SK-N-SH (cell line): ENCODE data around the gene CACNA1H. TPM values are rescaled to one million over a fixed set of nuclear protein-coding genes. Genes with fewer than 3 reads are reported as not detected.

Experiments
- CTCF ChIA-PET: fragments of 300-600, 350-600 bp; formaldehyde crosslinking; extraction: SDS; loops from one replicate; lab custom pipeline; 2021; lab: Yijun Ruan, JAX
- POLR2A ChIA-PET: fragments of 350-600 bp; sonication (Branson Sonifier 250); formaldehyde crosslinking; extraction: SDS; loops from one replicate; lab custom pipeline; 2020; ENCODE audit warnings: antibody characterized with exemption, inconsistent platforms; lab: Yijun Ruan, JAX
- DNase-seq: peaks from one replicate; pipeline ENCODE4 v3.0.0; 2012
- H2AFZ ChIP-seq: fragments of 200-600 bp; sonication (generic); 2 replicates; pipeline ENCODE4 v1.8.1; 2016; ENCODE audit warnings: antibody characterized with exemption, mild to moderate bottlenecking, low read depth
- H3F3A ChIP-seq: fragments of 200-600 bp; sonication (generic); replicated peaks from 2 replicates; pipeline ENCODE3; 2016; ENCODE audit warnings: antibody characterized with exemption, mild to moderate bottlenecking; ENCODE audit not compliant: insufficient read depth
- H3K27ac ChIP-seq, 2 experiments: fragments of 200-500 bp in 1 of 2; fragments of 200-600 bp in 1 of 2; sonication (Bioruptor generic) in 1 of 2; sonication (generic), shearing (Covaris generic) in 1 of 2; 2 replicates each; pipeline versions ENCODE4 v1.5.1 to v1.6.1; 2014 to 2016; ENCODE audit warnings: low read depth in 2 of 2, inconsistent platforms in 1 of 2, low read length in 1 of 2, mild to moderate bottlenecking in 1 of 2, mixed read lengths in 1 of 2
- H3K27me3 ChIP-seq: fragments of 200-600 bp; sonication (generic), shearing (Covaris generic); 2 replicates; pipeline ENCODE4 v1.6.1; 2016; ENCODE audit warnings: mixed run types; ENCODE audit not compliant: insufficient read depth
- H3K36me3 ChIP-seq, 2 experiments: fragments of 200-500 bp in 1 of 2; fragments of 200-600 bp in 1 of 2; sonication (Bioruptor generic) in 1 of 2; sonication (generic) in 1 of 2; replicated peaks in 1 of 2; 2 replicates each; pipeline versions ENCODE3 to v1.5.1; 2014 to 2016; ENCODE audit warnings: low read length in 1 of 2, mild to moderate bottlenecking in 1 of 2; ENCODE audit not compliant: insufficient read depth in 2 of 2, control insufficient read depth in 1 of 2
- H3K4me1 ChIP-seq, 2 experiments: fragments of 200-500 bp in 1 of 2; fragments of 200-600 bp in 1 of 2; sonication (Bioruptor generic) in 1 of 2; sonication (generic), shearing (Covaris generic) in 1 of 2; 2 replicates each; pipeline versions ENCODE4 v1.5.1 to v1.6.1; 2014 to 2016; ENCODE audit warnings: low read depth in 1 of 2, low read length in 1 of 2, mixed run types in 1 of 2; ENCODE audit not compliant: insufficient read depth in 2 of 2, control insufficient read depth in 1 of 2
- H3K4me2 ChIP-seq: fragments of 200-600 bp; sonication (generic), shearing (Covaris generic); 2 replicates; pipeline ENCODE4 v1.6.1; 2017; ENCODE audit warnings: mixed run types
- H3K4me3 ChIP-seq, 2 experiments: fragments of 200-500 bp in 1 of 2; fragments of 200-600 bp in 1 of 2; sonication (Bioruptor generic) in 1 of 2; sonication (generic), shearing (Covaris generic) in 1 of 2; 2 replicates each; pipeline versions ENCODE4 v1.5.1 to v1.8.1; 2014 to 2016; ENCODE audit warnings: low read depth in 2 of 2, inconsistent platforms in 1 of 2, low read length in 1 of 2, mild to moderate bottlenecking in 1 of 2, mixed read lengths in 1 of 2, moderate library complexity in 1 of 2
- H3K79me2 ChIP-seq: fragments of 200-600 bp; sonication (generic); 2 replicates; pipeline ENCODE4 v1.8.1; 2017; ENCODE audit warnings: mild to moderate bottlenecking; ENCODE audit not compliant: insufficient read depth
- H3K9ac ChIP-seq: fragments of 200-600 bp; sonication (generic); 2 replicates; pipeline ENCODE4 v1.6.1; 2017; ENCODE audit warnings: mixed run types
- H3K9me2 ChIP-seq: fragments of 200-600 bp; sonication (generic); 2 replicates; pipeline ENCODE4 v1.6.1; 2017; ENCODE audit warnings: mixed run types
- H3K9me3 ChIP-seq: fragments of 200-600 bp; sonication (generic); 2 replicates; pipeline ENCODE4 v1.6.1; 2017; ENCODE audit warnings: mixed run types, mild to moderate bottlenecking, moderate library complexity
- H4K20me1 ChIP-seq: fragments of 200-600 bp; sonication (generic); 2 replicates; pipeline ENCODE4 v1.6.1; 2017; ENCODE audit warnings: mild to moderate bottlenecking, mixed run types; ENCODE audit not compliant: insufficient read depth
- EZH2phosphoT487 ChIP-seq: fragments of 200-600 bp; sonication (generic); IDR thresholded peaks from 2 replicates; pipeline ENCODE4 v1.6.1; 2017; ENCODE audit warnings: low read depth, mixed run types, mild to moderate bottlenecking, antibody characterized with exemption, moderate library complexity, borderline replicate concordance
- FOXM1 ChIP-seq: IDR thresholded peaks from 2 replicates; pipeline ENCODE4 v1.4.0; 2012; ENCODE audit warnings: low read depth, mild to moderate bottlenecking
- MEF2A ChIP-seq: IDR thresholded peaks from 2 replicates; pipeline ENCODE4 v1.4.0; 2012; ENCODE audit warnings: low read depth, borderline replicate concordance
- NRF1 ChIP-seq: IDR thresholded peaks from 2 replicates; pipeline ENCODE4 v1.6.1; 2012; ENCODE audit warnings: low read depth, mild to moderate bottlenecking, low read length
- REST ChIP-seq: IDR thresholded peaks from 2 replicates; pipeline ENCODE4 v1.6.1; 2012; ENCODE audit warnings: mild to moderate bottlenecking, low read depth, low read length, moderate library complexity
- YY1 ChIP-seq: IDR thresholded peaks from 2 replicates; pipeline ENCODE4 v1.4.0; 2012; ENCODE audit warnings: low read depth, mild to moderate bottlenecking
- WGBS: methylation state at CpG from one replicate; pipeline ENCODE4 v1.1.6; 2017; ENCODE audit warnings: low lambda C conversion rate; 5-methylcytosine and 5-hydroxymethylcytosine counted together
- polyA plus RNA-seq, 3 experiments: library from polyadenylated mRNA; depleted of rRNA; stranded (reverse); fragments of >200 nt; gene quantifications; 2 replicates each; pipeline ENCODE4 v1.2.3, GENCODE V29; 2012

The CACNA1H gene
- polyA plus RNA-seq, 1 of the 3 experiments (the other 2 are of a cell fraction) = not detected

- H3K9ac ChIP-seq = no peak overlapping the region
- peaks cover 88% of the 10 kb centered on the region for H3K27me3 ChIP-seq
- no peaks in the 10 kb centered on the region for H3K9me3 ChIP-seq
- no peaks in the 10 kb centered on the region for H3K9me2 ChIP-seq
- H3K4me1 ChIP-seq = no peaks in the 10 kb centered on the region
- POLR2A ChIA-PET = no interaction called here
- CTCF ChIA-PET = interaction anchor here (1.0 kb wide), 1 partner anchor 51 kb away, joined by 3 read pairs; no protein-coding TSS in a partner anchor
- no peak overlapping the region for H3K27ac ChIP-seq
- no peaks in the 10 kb centered on the region for H3K79me2 ChIP-seq
- TF ChIP-seq YY1 (no peak), EZH2phosphoT487 (no peak), MEF2A (no peak), NRF1 (no peak)
- no peaks in the 10 kb centered on the region for H3F3A ChIP-seq
- H3K4me2 ChIP-seq = no peak overlapping the region
- H4K20me1 ChIP-seq = no peaks in the 10 kb centered on the region
- no peak overlapping the region for H2AFZ ChIP-seq
- WGBS = 24% methylated on average over 6 of the region's 19 CpGs
- H3K4me3 ChIP-seq = no peak overlapping the region
- no peak for DNase-seq
- H3K36me3 ChIP-seq = no peaks in the 10 kb centered on the region
Observed at GRCh38 chr16:1142911-1143310, 10.0 kb upstream of the CACNA1H start.

DNA sequence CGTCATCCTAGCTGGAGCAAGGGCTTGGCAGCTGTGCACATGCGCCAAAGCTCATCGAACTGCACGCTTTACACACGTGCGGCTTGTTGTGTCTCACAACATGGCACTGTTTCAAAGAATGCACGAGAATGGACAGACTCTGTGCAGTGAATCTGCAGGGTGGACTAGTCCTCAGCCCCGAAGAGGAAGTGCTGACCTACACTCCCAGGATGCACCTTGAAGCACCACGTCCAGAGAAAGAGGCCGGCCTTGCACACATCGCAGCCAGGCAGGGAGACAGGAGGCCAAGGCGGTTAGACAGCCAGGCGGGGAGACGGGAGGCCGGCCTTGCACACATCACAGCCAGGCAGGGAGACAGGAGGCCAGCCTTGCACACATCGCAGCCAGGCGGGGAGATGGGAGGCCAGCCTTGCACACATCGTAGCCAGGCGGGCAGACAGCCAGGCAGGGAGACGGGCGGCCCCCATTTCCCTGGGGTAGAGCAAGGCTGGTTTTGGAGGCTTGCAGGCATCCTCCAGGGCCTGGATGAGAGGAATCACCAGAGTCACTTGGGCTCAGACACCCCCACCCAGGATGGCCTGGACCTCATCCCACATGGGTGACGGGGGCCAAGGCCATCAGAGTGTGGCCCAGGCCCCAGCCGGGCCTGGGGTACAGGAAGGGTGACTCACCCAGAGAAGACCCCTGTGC is 9.0 kb upstream of the CACNA1H start:
- POLR2A ChIA-PET = no interaction called here
- H3K4me3 ChIP-seq = no peak overlapping the region
- no peak overlapping the region for H3K4me2 ChIP-seq
- no peaks in the 10 kb centered on the region for H3K36me3 ChIP-seq
- no peaks in the 10 kb centered on the region for H4K20me1 ChIP-seq
- H3K9ac ChIP-seq = no peak overlapping the region
- no peaks in the 10 kb centered on the region for H3K9me2 ChIP-seq
- CTCF ChIA-PET = interaction anchor here (1.0 kb wide), 2 partner anchors 45 to 50 kb away, joined by 3 read pairs; no protein-coding TSS in a partner anchor
- no peaks in the 10 kb centered on the region for H3K9me3 ChIP-seq
- no peaks in the 10 kb centered on the region for H3F3A ChIP-seq
- H3K27me3 ChIP-seq = peaks cover 78% of the 10 kb centered on the region
- WGBS = 64% methylated on average over 9 of the region's 23 CpGs
- no peak for TF ChIP-seq FOXM1
- no peak for TF ChIP-seq REST
- no peak overlapping the region for H3K27ac ChIP-seq
- H3K79me2 ChIP-seq = no peaks in the 10 kb centered on the region
- H2AFZ ChIP-seq = no peak overlapping the region
- no peaks in the 10 kb centered on the region for H3K4me1 ChIP-seq
- no peak for DNase-seq
